ENCODE results near the gene ABCC10. TPM values are rescaled to one million over a fixed set of nuclear protein-coding genes. Genes with fewer than 3 reads are reported as not detected.

The ABCC10 gene
- polyA plus RNA-seq, 2 of the 4 experiments (the other 2 are of a cell fraction): 6.8 to 9.3 TPM

DNA sequence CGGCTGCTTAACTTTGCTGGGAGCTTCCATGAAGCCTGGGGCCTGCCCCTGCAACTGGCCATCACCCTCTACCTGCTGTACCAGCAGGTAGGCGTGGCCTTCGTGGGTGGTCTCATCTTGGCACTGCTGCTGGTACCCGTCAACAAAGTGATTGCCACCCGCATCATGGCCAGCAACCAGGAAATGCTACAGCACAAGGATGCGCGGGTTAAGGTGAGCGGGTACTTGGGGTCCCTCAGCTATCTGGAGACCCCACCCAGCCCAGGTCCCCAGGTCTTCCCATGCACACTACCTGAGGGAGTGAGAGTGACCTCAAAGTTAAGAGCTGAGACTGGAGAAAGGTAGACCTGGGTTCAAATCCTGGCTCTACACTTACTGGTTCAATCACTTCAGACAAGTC lies 5.8 kb downstream of the ABCC10 start:
- ChIA-PET POLR2A (no interaction called here), CTCF (interaction anchor here (0.5 to 1.1 kb wide), 2 partner anchors 19 to 177 kb away, joined by 3 read pairs; no protein-coding TSS in a partner anchor)

DNA sequence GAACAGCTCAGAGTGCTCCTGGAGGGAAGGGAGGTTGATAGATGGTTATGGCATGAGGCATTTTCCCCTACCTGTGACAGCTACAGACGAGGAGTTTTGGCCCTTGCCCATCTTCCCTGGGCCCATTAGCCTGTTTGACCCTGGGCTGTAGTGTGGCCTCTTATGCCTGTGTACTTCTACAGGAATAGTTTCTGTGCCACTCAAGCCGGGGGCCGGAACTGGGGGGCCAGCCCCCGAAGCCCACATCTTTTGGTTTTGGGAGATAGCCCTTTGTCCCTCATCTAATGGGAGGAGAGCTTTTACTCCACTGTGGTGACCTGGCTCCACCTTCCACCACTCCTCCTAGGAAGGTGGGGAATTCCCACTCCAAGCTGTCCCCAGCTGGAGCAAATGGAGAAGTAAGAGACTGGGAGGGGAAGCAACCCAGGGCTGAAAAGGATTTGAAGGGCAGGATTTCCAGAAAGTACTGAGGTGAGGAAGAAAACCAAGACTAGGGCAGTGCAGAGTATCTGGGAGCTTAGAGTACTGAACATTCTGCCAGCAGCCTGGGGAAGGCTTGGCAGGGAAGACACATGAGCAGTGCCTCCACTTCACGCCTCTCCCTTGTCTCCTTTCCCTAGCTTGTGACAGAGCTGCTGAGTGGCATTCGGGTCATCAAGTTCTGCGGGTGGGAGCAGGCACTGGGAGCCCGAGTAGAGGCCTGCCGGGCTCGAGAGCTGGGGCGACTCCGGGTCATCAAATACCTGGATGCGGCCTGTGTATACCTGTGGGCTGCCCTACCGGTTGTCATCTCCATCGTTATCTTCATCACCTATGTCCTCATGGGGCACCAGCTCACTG lies 6.9 kb downstream of the ABCC10 start:
- CTCF ChIA-PET: interaction anchor here (1.4 kb wide), 1 partner anchor 22 kb away, joined by 4 read pairs; no protein-coding TSS in a partner anchor
- no peak for FAIRE-seq
- POLR2A ChIA-PET: no interaction called here

More for the DNA sequence above, 5.8 kb downstream of the ABCC10 start:
- Histone ChIP-seq H3K9me3 (no peaks in the 10 kb centered on the region), H3K4me3 (no peak overlapping the region), H3K4me2 (no peak overlapping the region), H3K27ac (no peak overlapping the region), H3K4me1 (peaks cover 26% of the 10 kb centered on the region)
- no peak for FAIRE-seq
- WGBS (ENCODE audit: missing lambda C conversion rate): no CpG with 5 or more reads among the region's 8 CpGs
- TF ChIP-seq TFCP2L1 (CRISPR knock-in tag; IDR thresholded peaks at IDR 0.05) (no peak), KDM1A (IDR thresholded peaks at IDR 0.05; ENCODE audit: low read depth) (no peak), SMC3 (IDR thresholded peaks at IDR 0.05) (no peak), CBX8 (IDR thresholded peaks at IDR 0.05) (no peak), SREBF2 (IDR thresholded peaks at IDR 0.05) (no peak), BHLHE40 (IDR thresholded peaks at IDR 0.05; ENCODE audit: low read depth, low read length) (no peak), KDM5A (IDR thresholded peaks at IDR 0.05) (no peak), CBX2 (IDR thresholded peaks at IDR 0.05; ENCODE audit: borderline replicate concordance, low read depth) (no peak), JUNB (IDR thresholded peaks at IDR 0.05) (no peak), MAFK (IDR thresholded peaks at IDR 0.05; ENCODE audit: partially characterized antibody) (no peak), NR3C1 (IDR thresholded peaks at IDR 0.05) (no peak), EHF (CRISPR knock-in tag; IDR thresholded peaks at IDR 0.05) (no peak), RNF2 (IDR thresholded peaks at IDR 0.05; ENCODE audit: borderline replicate concordance, low read depth) (no peak), HOXB13 (CRISPR knock-in tag; IDR thresholded peaks at IDR 0.05; ENCODE audit: low read depth) (no peak), CHD2 (IDR thresholded peaks at IDR 0.05; ENCODE audit: low read length, partially characterized antibody) (no peak), JUN (IDR thresholded peaks at IDR 0.05) (no peak)
- TF ChIP-seq, protein P1, sequence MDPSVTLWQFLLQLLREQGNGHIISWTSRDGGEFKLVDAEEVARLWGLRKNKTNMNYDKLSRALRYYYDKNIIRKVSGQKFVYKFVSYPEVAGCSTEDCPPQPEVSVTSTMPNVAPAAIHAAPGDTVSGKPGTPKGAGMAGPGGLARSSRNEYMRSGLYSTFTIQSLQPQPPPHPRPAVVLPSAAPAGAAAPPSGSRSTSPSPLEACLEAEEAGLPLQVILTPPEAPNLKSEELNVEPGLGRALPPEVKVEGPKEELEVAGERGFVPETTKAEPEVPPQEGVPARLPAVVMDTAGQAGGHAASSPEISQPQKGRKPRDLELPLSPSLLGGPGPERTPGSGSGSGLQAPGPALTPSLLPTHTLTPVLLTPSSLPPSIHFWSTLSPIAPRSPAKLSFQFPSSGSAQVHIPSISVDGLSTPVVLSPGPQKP (IDR thresholded peaks at IDR 0.05; ENCODE audit: low read depth, low read length): no peak
- TF ChIP-seq, protein P2, sequence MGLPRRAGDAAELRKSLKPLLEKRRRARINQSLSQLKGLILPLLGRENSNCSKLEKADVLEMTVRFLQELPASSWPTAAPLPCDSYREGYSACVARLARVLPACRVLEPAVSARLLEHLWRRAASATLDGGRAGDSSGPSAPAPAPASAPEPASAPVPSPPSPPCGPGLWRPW (IDR thresholded peaks at IDR 0.05): no peak
- TF ChIP-seq, protein P3, sequence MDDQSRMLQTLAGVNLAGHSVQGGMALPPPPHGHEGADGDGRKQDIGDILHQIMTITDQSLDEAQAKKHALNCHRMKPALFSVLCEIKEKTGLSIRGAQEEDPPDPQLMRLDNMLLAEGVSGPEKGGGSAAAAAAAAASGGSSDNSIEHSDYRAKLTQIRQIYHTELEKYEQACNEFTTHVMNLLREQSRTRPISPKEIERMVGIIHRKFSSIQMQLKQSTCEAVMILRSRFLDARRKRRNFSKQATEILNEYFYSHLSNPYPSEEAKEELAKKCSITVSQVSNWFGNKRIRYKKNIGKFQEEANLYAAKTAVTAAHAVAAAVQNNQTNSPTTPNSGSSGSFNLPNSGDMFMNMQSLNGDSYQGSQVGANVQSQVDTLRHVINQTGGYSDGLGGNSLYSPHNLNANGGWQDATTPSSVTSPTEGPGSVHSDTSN (IDR thresholded peaks at IDR 0.05): no peak
- no peak for ATAC-seq
- no peak for DNase-seq (ENCODE audit: low read depth in 1 of 2, low spot score in 1 of 2)

More for the DNA sequence above, 6.9 kb downstream of the ABCC10 start:
- Histone ChIP-seq H3K4me2 (no peak overlapping the region), H3K4me3 (no peak overlapping the region), H3K4me1 (peaks cover 20% of the 10 kb centered on the region), H3K27ac (no peak overlapping the region), H3K9me3 (no peaks in the 10 kb centered on the region)
- DNase-seq (ENCODE audit: low read depth in 1 of 2, low spot score in 1 of 2) (no peak), ATAC-seq (no peak)
- 84% methylated on average over 9 of the region's 15 CpGs for WGBS (ENCODE audit: missing lambda C conversion rate)
- TF ChIP-seq RFX5 (IDR thresholded peaks at IDR 0.05): no peak
- no peak for TF ChIP-seq KDM1A (IDR thresholded peaks at IDR 0.05; ENCODE audit: low read depth)
- no peak for TF ChIP-seq ZFP36 (IDR thresholded peaks at IDR 0.05; ENCODE audit: borderline replicate concordance, partially characterized antibody)
- no peak for TF ChIP-seq HOXA7 (CRISPR knock-in tag; IDR thresholded peaks at IDR 0.05)
- TF ChIP-seq RNF2 (IDR thresholded peaks at IDR 0.05; ENCODE audit: borderline replicate concordance, low read depth): no peak
- TF ChIP-seq BHLHE40 (IDR thresholded peaks at IDR 0.05; ENCODE audit: low read depth, low read length): no peak
- TF ChIP-seq NFE2L2 (conservative IDR thresholded peaks at IDR 0.05; ENCODE audit: low read length): no peak
- TF ChIP-seq HOXB5 (CRISPR knock-in tag; IDR thresholded peaks at IDR 0.05): no peak
- no peak for TF ChIP-seq ESRRA (IDR thresholded peaks at IDR 0.05; ENCODE audit: borderline replicate concordance, low read length)
- TF ChIP-seq, protein P4, sequence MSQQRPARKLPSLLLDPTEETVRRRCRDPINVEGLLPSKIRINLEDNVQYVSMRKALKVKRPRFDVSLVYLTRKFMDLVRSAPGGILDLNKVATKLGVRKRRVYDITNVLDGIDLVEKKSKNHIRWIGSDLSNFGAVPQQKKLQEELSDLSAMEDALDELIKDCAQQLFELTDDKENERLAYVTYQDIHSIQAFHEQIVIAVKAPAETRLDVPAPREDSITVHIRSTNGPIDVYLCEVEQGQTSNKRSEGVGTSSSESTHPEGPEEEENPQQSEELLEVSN (IDR thresholded peaks at IDR 0.05; ENCODE audit: borderline replicate concordance, low read depth): no peak
- no peak for TF ChIP-seq RCOR1 (IDR thresholded peaks at IDR 0.05; ENCODE audit: low read depth, low read length)
- no peak for TF ChIP-seq MAZ (IDR thresholded peaks at IDR 0.05; ENCODE audit: borderline replicate concordance, low read depth, low read length)
- no peak for TF ChIP-seq ZNF302 (CRISPR knock-in tag; IDR thresholded peaks at IDR 0.05)
- TF ChIP-seq, protein P2 (IDR thresholded peaks at IDR 0.05): no peak
